Lung (tissue), 12 donors: ENCODE results near the gene KCNG1. TPM values are rescaled to one million over a fixed set of nuclear protein-coding genes. Genes with fewer than 3 reads are reported as not detected.

ENCODE experiments used
- ATAC-seq: fragments of 200-7000 bp; cut with Tn5 transposase; one replicate; pipeline ENCODE4 v1.9.1; 2020; ENCODE audit warnings: moderate number of reproducible peaks; ENCODE audit not compliant: insufficient read depth, low FRiP score
- DNase-seq, 3 donors: peaks; one replicate each; pipeline ENCODE4 v3.0.0-alpha.2; 2013 to 2017
- H3K27ac ChIP-seq, 2 donors: one replicate each; pipeline ENCODE4 v1.5.1; 2013; ENCODE audit warnings: mild to moderate bottlenecking in 2 of 2, moderate library complexity in 2 of 2, control low read depth in 1 of 2, inconsistent platforms in 1 of 2, low read depth in 1 of 2, low read length in 1 of 2
- H3K27me3 ChIP-seq, 3 donors: one replicate each; pipeline ENCODE4 v1.5.1; 2013; ENCODE audit warnings: low read length in 2 of 3; ENCODE audit not compliant: control insufficient read depth in 3 of 3, insufficient read depth in 3 of 3
- H3K36me3 ChIP-seq, 4 donors: one replicate each; pipeline ENCODE4 v1.5.1; 2013; ENCODE audit warnings: low read length in 4 of 4, mild to moderate bottlenecking in 1 of 4, moderate library complexity in 1 of 4; ENCODE audit not compliant: control insufficient read depth in 4 of 4, insufficient read depth in 4 of 4
- H3K4me1 ChIP-seq, 5 donors: one replicate each; pipeline ENCODE4 v1.5.1; 2013; ENCODE audit warnings: low read length in 5 of 5, mild to moderate bottlenecking in 2 of 5, moderate library complexity in 1 of 5; ENCODE audit not compliant: control insufficient read depth in 5 of 5, insufficient read depth in 5 of 5
- H3K4me3 ChIP-seq: one replicate; pipeline ENCODE4 v1.5.1; 2013; ENCODE audit warnings: mild to moderate bottlenecking, control low read depth, moderate library complexity
- H3K9ac ChIP-seq, 2 donors: one replicate each; pipeline ENCODE4 v1.5.1; 2013; ENCODE audit warnings: low read length in 2 of 2, control low read depth in 1 of 2; ENCODE audit not compliant: insufficient read depth in 1 of 2
- H3K9me3 ChIP-seq, 4 donors: one replicate each; pipeline ENCODE4 v1.5.1; 2013; ENCODE audit warnings: low read length in 3 of 4, mild to moderate bottlenecking in 1 of 4, moderate library complexity in 1 of 4; ENCODE audit not compliant: control insufficient read depth in 4 of 4, insufficient read depth in 3 of 4
- CTCF ChIP-seq: IDR thresholded peaks from 2 replicates; pipeline ENCODE4 v1.5.1; 2012; ENCODE audit warnings: mild to moderate bottlenecking; ENCODE audit errors: control extremely low read depth, extremely low read depth
- WGBS, 2 donors: extraction: QIAGEN DNeasy Blood & Tissue Kit; methylation state at CpG; one replicate each; pipeline ENCODE4 v1.1.7; 2013; 5-methylcytosine and 5-hydroxymethylcytosine counted together
- polyA plus RNA-seq, 2 donors: library from polyadenylated mRNA; stranded (reverse); fragments of 200-250 nt; gene quantifications; one replicate each; pipeline ENCODE4 v1.2.1, GENCODE V29; 2013
- total RNA-seq, 2 donors: library from RNA; depleted of rRNA in 1 of 2; stranded (reverse); fragments of >200 nt in 1 of 2; gene quantifications; one replicate each; pipeline ENCODE4 v1.2.1, GENCODE V29; 2014 to 2021
- donor health status: control.
- donor health status: control.
- donor health status: Bipolar disorder and iron deficiency.
- donor health status: healthy.
- donor health status: DM: yes; HTN: yes; CAD: no.

KCNG1 gene
- total and polyA plus RNA-seq, 4 donors, result 0.14 to 0.58 (median 0.42) TPM

- Histone ChIP-seq H3K27me3 (no peaks in the 10 kb centered on the region), H3K27ac (no peak overlapping the region), H3K4me1 (no peaks in the 10 kb centered on the region), H3K4me3 (no peak overlapping the region), H3K9ac (no peak overlapping the region), H3K9me3 (peaks cover 0 to 1% (median 0%) of the 10 kb centered on the region in 4 donors), H3K36me3 (no peaks in the 10 kb centered on the region)
- WGBS, 2 donors, result 78 to 84% methylated on average over 4 of the region's 4 CpGs
- DNase-seq, result no peak
- TF ChIP-seq CTCF, result no peak
- no peak for ATAC-seq
These were observed 42.7 kb upstream of the KCNG1 start for GRCh38 chr20:51065615-51066014.

- H3K9me3 ChIP-seq, result peaks cover 0 to 2% (median 0%) of the 10 kb centered on the region in 4 donors
- ATAC-seq (no peak), DNase-seq (no peak)
- H3K27me3 ChIP-seq, result peaks cover 0 to 5% (median 0%) of the 10 kb centered on the region in 3 donors
- TF ChIP-seq CTCF, result no peak
- H3K36me3 ChIP-seq, result no peaks in the 10 kb centered on the region
- H3K27ac ChIP-seq, result no peak overlapping the region
- no peak overlapping the region for H3K4me3 ChIP-seq
- 76 to 77% methylated on average over 5 of the region's 5 CpGs for WGBS, 2 donors
- no peaks in the 10 kb centered on the region for H3K4me1 ChIP-seq
- no peak overlapping the region for H3K9ac ChIP-seq
These were observed 41.2 kb upstream of the KCNG1 start for GRCh38 chr20:51064137-51064536.

GRCh38 chr20:51062065-51062464 is 39.2 kb upstream of the KCNG1 start:
- TF ChIP-seq CTCF, result no peak
- 69 to 79% methylated on average over 7 of the region's 7 CpGs for WGBS, 2 donors
- H3K9me3 ChIP-seq, result peaks cover 0 to 4% (median 0%) of the 10 kb centered on the region in 4 donors

DNA sequence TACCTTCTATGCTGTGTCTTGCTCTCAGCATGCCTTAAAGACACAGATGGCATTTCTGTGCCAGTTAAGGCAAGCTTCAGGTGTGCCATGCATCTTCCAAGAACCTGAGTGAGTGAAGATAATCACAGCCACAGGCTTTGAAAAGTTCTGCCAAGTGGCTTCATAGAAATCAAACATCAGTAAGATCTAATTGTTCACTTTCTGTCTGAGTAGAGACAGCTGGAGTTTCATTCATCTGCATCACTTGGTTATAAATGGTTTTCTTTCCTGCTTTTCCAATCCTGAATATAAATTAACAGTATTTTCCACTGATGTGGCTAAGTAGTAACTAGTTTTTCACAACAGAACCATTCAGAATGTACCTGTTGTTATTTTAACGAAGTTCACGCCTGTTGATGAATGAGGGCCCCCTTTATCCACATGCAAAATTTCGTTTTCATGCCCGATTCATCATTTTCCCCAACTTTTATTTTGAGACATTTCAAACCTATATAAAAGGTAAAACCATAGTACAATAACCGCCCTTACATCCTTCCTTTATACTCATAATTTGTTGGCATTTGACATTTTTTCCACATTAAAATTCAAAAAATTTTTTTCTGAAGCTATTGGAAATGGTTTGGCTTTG is 38.6 kb upstream of the KCNG1 start:
- WGBS, 2 donors, result 83 to 84% methylated on average over 5 of the region's 5 CpGs
- peaks cover 0 to 8% (median 2%) of the 10 kb centered on the region in 4 donors for H3K9me3 ChIP-seq
- no peak overlapping the region for H3K9ac ChIP-seq
- H3K27me3 ChIP-seq, result peaks cover 0 to 7% (median 2%) of the 10 kb centered on the region in 3 donors
- no peaks in the 10 kb centered on the region for H3K4me1 ChIP-seq
- no peak for TF ChIP-seq CTCF
- H3K27ac ChIP-seq, result no peak overlapping the region
- DNase-seq, result no peak
- ATAC-seq, result no peak
- H3K4me3 ChIP-seq, result no peak overlapping the region
- no peaks in the 10 kb centered on the region for H3K36me3 ChIP-seq

More at GRCh38 chr20:51062065-51062464, 39.2 kb upstream of the KCNG1 start:
- no peaks in the 10 kb centered on the region for H3K36me3 ChIP-seq
- H3K4me3 ChIP-seq, result no peak overlapping the region
- ATAC-seq (no peak), DNase-seq (no peak)
- H3K27me3 ChIP-seq, result peaks cover 0 to 5% (median 2%) of the 10 kb centered on the region in 3 donors
- no peaks in the 10 kb centered on the region for H3K4me1 ChIP-seq
- no peak overlapping the region for H3K9ac ChIP-seq
- no peak overlapping the region for H3K27ac ChIP-seq
